GM21515 (cell line): ENCODE data around the gene UBXN6.

Experiments used
- ATAC-seq: cut with Tn5 transposase; IDR thresholded peaks from one replicate; pipeline ENCODE4 v1.9.1; 2021; ENCODE audit not compliant: unreplicated experiment

Gene UBXN6

DNA sequence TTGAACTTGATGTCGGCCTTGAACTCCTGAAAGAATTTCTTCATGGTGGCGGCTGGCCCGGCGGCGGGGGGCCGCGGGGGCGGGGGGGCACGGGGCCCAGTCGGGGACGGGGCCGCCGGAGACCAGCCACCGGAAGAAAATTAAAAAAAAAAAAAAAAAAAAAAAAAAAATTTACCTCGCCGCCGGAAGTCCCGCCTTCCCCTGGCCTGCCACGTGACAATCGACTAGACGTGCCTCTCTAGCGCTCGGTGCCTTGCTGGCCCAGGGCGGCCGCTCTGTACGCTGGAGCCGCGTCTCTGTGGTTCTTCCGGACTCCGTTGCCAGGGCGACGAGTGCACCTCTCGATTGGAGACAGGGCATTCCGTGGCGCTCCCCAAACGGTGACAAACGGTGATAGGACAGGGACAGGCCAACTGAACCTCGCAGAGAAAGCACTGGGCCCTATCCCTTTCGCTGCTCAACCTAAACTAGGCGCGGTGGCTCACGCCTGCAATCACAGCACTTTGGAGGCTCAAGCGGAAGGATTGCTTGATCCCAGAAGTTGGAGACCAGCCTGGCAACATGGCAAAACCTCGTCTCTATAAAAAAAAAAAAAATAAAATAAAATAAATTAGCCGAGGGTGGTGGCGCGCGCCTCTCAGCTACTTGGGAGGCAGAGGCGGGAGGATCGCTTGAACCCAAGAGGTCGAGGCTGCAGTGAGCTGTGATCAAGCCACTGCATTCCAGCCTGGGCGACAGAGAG lies at the start of gene UBXN6:
TSS of gene UBXN6 (minus strand) at position 141 of the 742 bp plus-strand sequence. CDS start at position 44, 97 bp downstream.
- ATAC-seq = peak; percentile 78

GRCh38 chr19:4507150-4507452 lies 49.5 kb upstream of the UBXN6 start:
- ATAC-seq = no peak

- ATAC-seq = no peak
Measured at GRCh38 chr19:4506449-4507149, 49.0 kb upstream of the UBXN6 start.

DNA sequence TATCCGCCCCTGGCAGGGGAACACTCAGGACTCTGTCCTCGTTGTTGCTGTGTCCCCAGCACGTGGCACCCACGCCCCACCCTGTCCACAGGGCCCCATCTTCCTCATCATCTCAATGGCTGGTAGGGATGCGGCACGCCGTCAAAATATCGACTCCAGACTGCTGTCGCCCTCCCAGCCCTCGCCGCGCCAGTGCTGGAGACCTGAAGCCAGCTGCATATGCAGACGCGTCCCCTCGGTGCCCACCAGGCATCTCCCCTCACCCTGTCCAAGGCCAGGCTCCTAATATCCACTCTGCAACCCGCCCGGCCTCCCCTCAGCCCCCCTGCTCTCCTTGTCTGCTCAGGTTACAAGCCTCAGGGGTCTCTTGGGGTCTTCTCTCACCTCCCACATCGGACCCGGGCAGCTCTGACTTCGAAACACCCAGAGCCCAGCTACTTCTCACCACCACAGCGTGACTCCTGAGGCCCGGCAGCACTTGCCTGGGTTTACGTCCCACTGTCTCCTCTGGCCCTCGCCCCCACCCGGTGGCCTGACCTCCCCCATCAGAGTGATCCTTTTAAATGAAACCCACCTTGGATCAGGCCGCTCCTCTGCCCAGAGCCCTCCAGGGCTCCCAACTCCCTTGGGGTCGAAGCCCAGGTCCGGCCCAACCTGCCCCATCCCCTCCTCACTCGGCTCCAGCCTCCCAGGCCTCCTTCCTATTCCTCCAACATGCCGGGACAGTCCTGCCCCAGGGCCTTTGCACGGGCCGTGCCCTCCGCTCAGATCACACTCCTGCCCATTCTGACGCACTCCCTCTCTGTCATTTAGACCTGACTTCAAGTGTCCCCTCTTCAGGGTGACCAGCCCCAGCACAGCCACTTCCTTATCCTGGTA lies 48.2 kb upstream of the UBXN6 start:
- ATAC-seq = no peak

GRCh38 chr19:4504891-4505569 lies 47.4 kb upstream of the UBXN6 start:
- ATAC-seq = no peak

DNA sequence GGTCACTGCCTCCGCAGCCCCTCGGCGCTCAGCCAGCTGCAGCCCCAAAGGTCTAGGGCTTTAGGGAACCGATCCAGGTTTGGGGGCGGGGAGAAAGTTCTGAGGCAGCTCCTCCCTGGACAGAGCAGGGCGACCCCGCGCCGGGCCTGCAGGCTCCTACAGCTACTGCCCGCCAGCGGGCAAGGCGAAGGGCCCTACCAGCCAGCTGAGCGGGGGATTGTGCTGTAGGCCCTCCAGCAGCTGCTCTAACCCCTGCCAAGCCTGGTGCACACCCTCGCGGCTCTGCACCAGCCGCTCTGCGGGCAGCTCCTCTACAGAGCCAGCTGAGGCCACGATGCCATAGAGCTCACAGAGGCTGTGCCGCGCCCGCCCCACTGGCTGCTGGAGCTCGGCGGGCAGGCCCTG lies 46.7 kb upstream of the UBXN6 start:
- no peak for ATAC-seq

- ATAC-seq = no peak
Measured at GRCh38 chr19:4503825-4504170, 46.2 kb upstream of the UBXN6 start.

DNA sequence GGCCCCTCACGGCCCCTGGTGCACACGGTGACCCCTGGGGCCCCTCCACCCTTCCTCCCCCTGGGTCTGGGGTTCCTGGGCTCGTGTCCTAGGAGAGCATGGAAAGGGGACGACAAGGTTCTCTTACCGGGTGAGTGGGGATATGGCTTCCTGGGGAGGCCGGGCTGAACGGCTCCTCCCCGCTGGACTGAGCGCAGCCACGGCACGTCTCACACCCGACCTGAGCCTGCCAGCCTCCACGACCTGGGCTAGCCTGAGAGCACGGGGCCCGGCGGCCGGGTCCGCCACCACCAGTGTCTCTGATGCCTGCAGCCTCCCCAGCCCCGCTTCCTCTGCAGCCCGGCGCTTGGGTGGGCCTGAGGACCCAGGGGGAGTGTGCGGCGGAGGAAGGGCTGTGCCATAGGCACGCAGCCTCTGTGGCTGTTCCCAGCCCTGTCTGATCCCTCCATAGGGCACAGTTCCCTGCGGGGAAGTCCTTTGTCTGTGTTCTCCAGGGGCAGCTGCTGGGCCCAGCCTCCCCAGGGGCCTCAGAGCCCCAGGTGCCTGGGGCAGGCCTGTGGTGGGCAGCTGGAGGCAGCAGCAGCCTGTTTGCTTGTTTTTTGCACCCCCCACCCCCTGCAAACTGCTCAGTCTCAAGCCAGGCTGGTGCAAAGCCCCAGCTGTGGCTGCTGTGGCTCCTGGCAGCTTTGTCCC lies 45.7 kb upstream of the UBXN6 start:
- no peak for ATAC-seq

GRCh38 chr19:4502282-4503131 lies 44.9 kb upstream of the UBXN6 start:
- no peak for ATAC-seq

DNA sequence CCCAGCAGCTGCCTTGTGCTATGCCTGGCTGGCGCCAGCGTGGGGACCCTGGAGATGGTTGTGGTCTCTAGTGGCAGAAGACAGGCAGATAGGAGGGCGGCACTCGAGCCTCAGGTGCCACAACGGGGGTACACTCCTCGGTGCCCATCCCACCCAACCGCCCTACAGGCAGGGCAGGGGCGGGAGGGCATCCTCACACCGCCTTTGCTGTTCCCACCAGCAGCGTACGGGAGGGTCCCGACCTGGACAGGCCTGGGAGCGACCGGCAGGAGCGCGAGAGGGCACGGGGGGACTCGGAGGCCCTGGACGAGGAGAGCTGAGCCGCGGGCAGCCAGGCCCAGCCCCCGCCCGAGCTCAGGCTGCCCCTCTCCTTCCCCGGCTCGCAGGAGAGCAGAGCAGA lies 44.1 kb upstream of the UBXN6 start:
- no peak for ATAC-seq

GRCh38 chr19:4500841-4501591 lies 43.4 kb upstream of the UBXN6 start:
- no peak for ATAC-seq

DNA sequence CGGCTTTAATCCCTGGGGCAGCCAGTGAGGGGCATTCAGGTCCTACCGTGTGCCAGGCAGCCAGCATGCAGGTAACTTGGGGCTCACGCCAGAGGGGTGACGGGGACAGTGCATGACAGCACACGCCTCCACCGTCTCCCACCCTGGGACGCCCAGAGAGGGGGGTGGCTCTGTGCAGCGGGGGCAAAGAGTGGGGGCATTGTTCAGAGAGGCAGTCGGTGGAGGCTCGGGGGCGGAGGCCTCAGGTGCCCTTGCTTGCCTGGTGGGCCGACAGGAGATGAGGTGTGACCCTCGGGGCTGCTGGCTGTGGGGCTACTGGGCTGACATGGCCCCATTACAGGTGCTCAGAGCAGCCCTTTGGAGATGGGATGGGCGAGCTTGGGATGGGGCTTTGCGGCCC lies 42.3 kb upstream of the UBXN6 start:
- ATAC-seq = no peak

DNA sequence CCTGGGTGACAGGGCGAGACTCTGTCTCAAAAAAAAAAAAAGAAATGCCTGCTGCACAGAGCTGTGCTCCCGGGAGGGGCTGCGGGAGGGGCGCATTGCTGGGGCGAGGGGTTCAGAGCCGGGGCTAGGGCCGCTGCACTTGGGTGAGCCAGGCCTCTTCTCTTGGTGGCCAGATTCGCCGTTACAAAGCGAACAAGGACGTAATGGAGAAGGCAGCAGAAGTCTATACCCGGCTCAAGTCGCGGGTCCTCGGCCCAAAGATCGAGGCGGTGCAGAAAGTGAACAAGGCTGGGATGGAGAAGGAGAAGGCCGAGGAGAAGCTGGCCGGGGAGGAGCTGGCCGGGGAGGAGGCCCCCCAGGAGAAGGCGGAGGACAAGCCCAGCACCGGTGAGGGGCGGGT lies 41.7 kb upstream of the UBXN6 start:
- ATAC-seq = no peak

DNA sequence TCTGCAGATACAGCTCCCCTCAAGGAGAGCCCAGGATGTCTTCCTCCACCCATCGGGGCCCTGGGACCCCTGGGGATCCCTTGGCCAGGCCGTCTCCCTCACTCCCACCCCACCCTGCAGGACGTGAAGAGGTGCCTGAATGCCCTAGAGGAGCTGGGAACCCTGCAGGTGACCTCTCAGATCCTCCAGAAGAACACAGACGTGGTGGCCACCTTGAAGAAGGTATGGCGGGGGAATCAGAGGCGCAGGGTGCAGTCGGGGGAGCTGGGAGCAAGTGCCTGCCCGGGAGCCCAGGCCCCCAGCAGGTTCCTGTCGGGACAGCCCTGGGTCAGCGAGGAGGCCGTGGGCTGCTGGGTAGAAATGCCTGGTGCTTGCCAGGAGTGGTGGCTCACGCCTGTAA lies 41.1 kb upstream of the UBXN6 start:
- no peak for ATAC-seq

GRCh38 chr19:4497770-4498389 lies 40.3 kb upstream of the UBXN6 start:
- no peak for ATAC-seq

- ATAC-seq = no peak
Measured at GRCh38 chr19:4496304-4496703, 38.7 kb upstream of the UBXN6 start.

DNA sequence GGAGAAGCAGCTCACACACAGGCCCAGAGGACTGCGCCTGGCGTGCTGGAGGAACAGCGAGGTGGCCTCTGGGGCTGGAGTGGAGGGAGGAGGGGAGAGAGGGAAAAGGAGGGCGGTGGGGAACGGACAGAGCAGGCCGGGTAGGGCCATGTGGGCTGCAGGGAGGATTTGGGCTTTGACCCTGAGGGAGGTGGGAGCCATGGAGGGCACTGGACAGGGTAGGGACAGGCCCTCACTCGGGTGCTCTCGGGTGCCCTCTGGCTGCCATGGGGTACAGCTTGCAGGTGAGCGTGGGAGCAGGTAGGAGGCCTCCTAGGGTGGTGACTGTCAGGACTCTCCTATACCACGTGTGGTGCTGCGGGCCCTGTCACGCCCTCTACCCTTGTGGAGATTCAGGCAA lies 37.9 kb upstream of the UBXN6 start:
- no peak for ATAC-seq

DNA sequence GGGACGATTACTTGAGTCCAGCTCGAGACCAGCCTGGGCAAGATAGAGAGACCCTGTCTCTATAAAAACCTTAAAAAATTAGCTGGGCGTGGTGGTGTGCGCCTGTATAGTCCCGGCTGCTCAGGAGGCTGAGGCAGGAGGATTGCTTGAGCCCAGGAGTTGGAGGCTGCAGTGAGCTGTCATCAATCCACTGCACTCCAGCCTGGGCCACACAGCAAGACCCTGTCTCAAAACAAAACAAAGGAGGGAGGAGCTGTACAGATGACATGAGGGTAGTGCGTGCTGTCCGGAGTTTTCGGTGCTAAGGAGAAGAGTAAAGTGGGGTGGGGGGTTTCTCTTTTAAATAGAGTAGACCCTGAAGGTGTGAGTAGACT lies 37.1 kb upstream of the UBXN6 start:
- no peak for ATAC-seq
